ENCODE measurements around the gene ARHGAP15.

- TF ChIP-seq, protein P1, sequence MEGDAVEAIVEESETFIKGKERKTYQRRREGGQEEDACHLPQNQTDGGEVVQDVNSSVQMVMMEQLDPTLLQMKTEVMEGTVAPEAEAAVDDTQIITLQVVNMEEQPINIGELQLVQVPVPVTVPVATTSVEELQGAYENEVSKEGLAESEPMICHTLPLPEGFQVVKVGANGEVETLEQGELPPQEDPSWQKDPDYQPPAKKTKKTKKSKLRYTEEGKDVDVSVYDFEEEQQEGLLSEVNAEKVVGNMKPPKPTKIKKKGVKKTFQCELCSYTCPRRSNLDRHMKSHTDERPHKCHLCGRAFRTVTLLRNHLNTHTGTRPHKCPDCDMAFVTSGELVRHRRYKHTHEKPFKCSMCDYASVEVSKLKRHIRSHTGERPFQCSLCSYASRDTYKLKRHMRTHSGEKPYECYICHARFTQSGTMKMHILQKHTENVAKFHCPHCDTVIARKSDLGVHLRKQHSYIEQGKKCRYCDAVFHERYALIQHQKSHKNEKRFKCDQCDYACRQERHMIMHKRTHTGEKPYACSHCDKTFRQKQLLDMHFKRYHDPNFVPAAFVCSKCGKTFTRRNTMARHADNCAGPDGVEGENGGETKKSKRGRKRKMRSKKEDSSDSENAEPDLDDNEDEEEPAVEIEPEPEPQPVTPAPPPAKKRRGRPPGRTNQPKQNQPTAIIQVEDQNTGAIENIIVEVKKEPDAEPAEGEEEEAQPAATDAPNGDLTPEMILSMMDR (conservative IDR thresholded peaks at IDR 0.05; ENCODE audit: low read depth in 2 of 2), result no peak
- TF ChIP-seq EZH2 (IDR thresholded peaks at IDR 0.05; ENCODE audit: low read depth, unreplicated experiment) (no peak), EZH2phosphoT487 (IDR thresholded peaks at IDR 0.05; ENCODE audit: unreplicated experiment) (no peak)
These were observed 270.4 kb downstream of the ARHGAP15 start for GRCh38 chr2:143399631-143400069.

Measured in GM23338 (cell line).